Measurements from ENCODE around the gene IL1RAPL1.

Gene IL1RAPL1

DNA sequence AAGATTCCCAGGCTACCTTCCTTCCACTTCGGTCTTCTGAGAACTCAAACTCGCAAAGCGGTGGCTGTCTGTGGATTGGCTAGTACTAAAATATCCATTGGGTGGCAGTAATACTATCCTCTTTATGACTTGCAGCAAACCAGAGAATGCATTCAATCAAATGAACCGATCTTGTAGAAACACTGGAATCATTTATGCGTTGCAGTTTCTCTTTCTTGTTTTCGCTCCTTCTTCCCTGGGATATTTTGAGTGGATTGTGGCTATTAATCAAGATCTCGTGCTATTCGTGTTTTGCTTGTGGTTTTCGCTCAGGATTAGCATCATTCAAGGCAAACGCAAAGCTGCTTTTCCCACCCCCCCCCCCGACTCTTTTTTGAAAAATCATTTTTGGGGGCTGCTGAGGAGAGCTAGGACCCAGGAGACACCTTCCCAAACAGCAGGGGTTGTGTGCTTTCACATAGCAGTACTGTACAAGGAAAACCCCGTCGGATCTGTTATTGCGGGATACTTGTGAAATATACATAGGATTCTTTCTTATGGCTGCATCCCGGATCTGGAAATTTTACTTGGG is at the start of gene IL1RAPL1:
Gene IL1RAPL1 (plus strand): TSS at position 466 of the 571 bp plus-strand sequence.
- peak in 38 of 56 donors; percentile 0 to 59 (median 12) for DNase-seq

DNA sequence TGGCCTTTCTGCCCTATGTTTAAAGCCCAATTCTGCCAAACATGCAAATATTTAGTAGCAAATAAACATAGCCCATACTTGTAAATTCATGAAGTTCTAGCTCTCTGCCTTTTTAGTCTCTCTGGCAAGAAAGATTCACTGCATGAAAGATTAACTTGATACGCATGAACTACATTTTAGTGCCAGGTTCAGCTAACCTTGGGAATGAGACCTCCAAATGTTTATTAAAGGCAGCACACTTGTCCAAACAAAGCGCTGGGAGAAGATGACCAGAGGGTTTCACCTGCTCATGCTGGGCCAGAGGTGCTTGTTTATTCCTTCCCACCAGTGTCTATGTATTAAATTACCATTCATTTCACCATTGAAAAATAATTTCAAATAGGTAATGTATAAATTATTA is 44.5 kb upstream of the IL1RAPL1 start:
- DNase-seq = no peak

DNA sequence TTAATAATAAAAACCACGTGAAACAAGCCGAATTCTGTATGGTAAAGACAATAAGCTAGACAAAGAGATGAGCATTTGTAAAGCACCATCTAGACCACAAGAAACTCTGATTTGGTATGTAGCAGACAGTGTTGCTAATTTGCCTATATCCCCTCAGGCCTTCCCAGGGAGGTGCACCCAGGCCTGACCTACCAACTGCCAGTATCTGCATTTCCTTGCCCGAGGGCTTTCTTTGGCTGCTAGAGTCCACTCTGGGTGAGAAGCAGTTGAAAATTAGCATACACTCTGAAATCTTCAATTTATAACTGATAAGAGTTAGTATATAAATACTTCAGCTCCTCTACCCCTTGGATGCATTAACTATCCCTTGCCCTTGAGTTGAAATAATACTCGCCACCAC is 37.4 kb upstream of the IL1RAPL1 start:
- no peak for DNase-seq

DNA sequence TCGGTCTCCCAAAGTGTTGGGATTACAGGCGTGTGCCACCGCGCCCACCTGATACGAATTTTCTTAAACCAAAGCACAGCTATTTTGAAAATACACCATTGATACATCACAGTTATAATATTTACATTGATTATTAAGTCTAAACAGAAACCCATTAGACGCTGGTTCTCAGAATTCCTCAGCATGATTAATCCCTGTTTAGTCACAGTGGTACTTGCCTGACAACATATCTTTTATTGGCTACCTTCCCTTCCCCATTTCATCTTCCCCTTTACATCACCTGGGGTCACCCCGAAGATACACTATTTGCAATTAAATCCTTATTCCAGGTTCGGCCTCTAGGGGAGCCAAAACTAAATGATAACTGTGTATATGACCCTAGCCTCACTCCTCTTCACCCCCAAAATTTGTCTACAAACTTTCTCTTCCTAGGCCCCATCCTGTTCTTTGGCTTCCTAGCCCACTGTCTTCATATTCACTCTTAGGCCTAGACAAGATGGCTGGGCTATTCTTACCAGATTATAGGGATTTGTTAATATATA is 36.8 kb upstream of the IL1RAPL1 start:
- DNase-seq = no peak

DNA sequence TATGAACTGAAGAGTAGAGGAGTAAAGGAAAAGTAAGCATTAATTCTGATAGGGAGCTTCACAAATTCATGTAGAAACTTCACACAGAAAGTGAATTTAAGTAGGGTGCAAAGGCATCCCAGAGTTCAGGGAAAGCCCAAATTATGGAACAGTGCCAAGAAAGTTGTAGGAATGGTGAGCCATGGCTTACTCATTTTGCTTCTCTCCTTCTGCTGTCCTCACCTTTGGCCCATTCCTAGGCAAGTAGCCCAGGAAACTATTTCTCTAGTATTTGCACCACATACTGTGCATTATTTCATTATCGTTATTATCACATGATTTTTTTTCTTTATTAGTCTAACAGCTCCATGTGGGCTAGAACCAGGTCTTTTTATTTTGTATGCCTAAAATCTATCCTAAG is 34.9 kb upstream of the IL1RAPL1 start:
- DNase-seq = no peak

DNA sequence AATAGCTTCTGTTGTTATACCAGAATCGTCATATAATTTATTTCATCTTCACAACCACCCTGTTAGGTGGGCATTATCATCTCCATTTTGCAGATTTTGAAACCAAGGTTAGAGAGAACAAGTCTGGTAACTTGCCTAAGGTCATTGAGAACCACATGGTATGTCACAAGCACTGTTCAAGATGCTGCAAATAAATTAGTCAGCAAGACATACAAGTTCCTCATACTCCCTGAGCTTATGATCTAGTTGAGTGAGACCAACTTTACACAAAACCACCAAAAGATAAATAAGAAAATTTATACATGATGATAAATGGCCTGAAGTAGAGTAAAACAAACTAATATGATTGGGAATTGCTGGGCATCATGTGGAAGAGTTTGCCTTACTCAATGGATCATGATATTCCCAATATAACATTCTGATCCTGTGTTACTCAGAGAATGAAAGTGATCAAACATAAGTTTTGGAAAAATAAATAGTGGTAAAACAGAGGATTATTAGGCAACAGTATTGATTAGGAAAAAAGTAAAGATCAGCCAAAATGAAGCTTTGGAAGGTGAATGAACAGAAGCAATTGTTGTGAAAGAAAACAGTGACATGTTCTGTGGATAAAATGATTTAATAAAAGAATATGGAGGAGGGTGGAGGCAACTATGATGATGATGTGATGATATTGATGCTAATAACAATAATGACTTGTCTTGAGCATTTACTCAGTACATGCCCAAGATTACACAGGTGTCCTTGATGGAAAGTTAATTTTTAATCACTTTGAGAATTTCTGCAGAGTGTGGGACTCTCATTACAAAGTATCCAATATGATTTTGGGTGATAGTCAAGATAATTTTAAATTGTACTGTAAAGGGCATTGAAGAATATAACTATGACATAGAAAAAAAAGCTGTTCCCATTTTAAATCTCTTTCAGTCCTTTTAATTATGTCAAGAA is 34.1 kb upstream of the IL1RAPL1 start:
- DNase-seq = no peak

DNA sequence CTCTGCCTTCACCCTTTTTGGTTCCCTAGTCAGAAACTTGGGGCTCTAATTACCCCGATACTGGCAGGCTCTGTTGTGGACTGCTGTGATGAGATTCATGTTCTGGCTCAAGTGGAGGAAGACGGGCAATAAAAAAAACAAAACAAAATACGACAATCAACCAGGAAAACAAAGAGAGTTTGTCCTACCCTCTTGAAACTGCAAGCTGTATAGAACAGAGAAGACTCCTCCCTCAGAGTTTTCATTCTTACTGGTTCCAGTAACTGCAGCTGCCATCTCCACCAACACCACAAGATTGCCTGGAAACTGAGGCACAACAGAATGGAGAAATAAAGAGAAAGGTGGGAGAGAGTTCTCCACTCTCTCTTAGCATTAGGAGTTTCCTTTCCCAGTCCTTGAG is 11.1 kb upstream of the IL1RAPL1 start:
- DNase-seq = no peak

DNA sequence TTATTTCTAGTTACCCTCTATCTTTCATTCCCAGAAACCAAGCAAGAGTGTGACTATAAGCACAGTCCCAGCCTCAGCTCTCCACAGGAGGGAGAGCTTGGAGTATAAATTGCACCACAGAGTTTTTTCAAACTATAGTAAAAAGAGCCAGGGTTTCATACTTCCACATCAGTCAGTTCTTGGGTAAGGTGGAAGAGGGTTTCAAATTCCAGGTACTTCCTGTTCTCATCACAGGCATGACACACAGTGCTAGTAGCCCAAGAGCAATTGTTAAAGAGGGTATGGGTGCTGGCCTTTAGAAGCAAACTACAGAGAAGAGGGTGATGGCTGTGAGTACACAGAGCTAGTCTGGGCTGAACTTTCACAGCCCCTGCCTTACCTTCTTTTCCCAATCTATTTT is 5.7 kb upstream of the IL1RAPL1 start:
- DNase-seq = no peak

DNA sequence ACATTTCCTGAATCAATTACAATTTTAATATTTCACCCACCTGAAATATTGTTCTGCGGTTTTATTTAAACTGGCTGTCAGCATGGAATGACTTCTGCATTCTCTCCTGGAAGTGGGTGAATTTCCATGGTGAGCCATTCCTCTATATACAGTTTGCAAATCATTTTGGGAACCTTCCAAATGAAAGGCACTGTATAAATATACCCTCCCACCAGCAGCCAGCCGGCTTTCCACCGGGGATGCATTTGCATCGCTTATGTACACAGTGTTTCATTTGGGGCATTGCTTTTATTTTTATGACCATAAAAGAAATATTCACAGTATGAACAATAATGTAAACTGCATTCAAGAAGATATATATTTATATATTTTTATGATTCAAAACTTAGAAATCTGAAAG is 4.7 kb upstream of the IL1RAPL1 start:
- peak in 7 of 56 donors; percentile 0 to 13 (median 2) for DNase-seq

DNA sequence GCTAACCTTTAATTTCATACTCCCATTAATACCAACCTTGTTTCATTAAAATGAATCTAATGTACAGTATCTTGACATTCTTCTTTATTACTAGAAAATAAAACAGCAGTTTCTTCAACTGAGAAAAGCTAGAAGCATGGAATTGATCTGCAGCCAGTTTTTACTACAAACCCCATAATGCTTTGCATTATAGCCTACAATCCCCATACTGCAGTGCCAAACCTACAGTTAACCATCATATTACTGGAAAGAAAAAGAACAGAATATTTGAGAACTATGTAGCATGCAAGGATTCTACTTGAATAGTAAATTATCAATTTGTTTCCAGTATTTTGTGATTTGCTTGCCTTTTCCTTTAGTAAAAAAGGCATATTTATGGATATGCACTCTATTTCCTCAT is 3.2 kb upstream of the IL1RAPL1 start:
- DNase-seq = no peak

DNA sequence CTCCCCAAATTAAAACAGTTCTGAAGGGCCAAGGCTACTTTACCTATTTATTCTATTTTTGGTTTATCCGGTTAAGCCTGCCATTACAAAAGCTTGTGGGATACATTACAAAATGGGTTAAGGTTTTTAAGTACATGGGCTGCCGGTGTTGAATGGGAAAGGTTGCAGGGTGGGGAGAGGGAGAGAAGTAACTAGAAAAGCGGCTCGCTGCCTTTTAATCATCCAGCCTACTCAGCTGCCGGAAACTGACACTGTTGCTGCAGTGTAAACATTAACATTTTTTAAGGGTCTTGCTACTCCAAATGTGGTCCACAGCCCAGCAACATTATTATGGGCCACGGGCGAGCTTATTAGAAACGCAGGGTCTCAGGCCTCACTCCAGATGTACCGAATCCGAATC is 1.5 kb upstream of the IL1RAPL1 start:
- peak in 1 of 56 donors; percentile 1 for DNase-seq

DNA sequence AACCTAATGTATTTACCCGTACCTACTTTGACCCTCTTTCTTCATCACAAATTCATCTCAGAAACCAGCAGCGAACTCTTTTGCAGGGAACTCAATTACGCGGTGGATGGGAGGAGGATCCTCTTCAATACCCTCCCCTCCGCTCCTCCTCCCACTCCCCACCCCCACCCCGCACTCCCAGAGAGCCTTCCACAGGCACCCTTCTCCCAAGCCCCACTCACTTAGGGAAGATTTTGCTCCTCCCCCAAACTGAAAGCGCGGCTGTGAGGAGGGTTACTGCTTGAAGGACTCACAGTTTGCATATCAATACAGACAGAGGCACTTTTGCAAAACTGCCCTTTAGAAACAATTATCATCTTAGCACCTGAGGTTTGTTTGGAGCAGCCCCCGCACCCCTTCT is 960 bp upstream of the IL1RAPL1 start:
- DNase-seq = peak in 34 of 56 donors; percentile 0 to 43 (median 10)

DNA sequence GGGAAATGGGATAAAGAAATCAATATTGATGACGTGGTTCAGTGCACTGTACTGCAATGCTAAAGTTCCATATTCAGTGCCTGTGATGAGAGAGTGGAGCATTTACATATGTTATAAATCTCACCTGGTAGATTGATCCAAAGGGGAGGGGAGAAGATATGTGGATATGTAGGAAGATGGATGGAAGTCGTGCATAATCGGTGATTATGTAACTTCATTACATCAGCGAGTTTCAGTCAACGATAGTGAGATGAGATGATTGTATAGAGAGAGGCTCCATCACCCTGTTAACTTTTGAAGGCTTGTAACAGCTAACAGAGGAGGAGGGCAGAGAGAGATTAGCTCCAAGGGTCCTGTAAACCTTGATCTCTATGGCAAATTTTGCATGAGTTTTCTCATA is 1.8 kb downstream of the IL1RAPL1 start:
- no peak for DNase-seq

DNA sequence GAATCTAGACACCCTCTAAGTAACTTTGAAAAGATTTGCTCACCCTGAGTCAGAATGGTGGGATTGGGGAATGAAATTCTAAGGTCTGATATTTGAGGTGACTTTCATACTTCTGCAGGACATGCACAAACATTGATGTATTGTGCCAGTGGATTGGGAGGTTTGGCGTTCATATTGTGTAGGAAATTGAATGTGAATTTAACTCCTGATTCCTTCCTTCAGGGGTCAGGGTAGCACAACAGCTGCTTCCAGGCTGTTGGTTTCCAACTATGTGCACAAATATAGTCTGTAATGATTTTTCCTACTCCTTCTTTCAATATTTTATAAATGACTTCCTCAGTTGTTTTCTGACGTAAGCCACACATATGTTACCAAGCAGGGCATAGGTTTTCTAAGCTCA is 3.1 kb downstream of the IL1RAPL1 start:
- DNase-seq = peak in 1 of 56 donors; percentile 20

DNA sequence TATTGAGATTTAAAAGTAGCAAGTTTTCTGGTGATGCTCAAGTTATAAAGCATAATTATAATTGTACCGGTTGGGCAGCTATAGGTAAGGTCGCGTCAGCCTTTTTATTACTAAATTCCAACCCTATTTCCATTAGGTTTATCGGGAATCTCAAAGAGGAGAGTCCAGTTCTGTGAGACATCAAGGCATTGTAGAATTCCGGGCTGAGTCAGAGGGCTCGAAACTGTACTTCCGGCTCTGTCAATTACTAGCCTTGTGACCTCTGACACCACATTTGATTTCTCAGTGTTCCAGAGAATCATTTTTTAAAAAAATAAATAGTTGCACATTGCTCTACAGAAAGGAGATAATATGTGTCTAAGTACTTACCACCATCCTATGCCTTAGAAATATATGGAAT is 4.3 kb downstream of the IL1RAPL1 start:
- DNase-seq = peak in 2 of 56 donors; percentile 0

DNA sequence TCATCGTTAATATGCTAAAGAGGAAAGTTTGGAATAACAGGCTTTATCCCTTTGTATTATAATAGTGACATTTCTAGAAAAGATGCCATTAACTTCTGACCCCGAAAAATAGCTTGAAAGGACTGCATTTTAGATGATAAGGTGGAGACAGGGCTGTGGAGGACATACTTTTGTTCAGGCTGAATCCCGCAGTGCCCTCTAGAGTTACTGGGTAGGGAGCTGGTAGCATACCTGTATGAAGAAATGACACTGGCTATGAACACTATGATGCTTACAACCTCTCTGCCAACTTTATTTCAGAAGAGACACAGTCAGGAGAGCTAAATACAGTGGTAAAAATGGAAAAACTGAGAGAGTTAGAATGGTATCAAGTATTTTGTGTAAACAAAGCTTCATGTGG is 8.1 kb downstream of the IL1RAPL1 start:
- no peak for DNase-seq

DNA sequence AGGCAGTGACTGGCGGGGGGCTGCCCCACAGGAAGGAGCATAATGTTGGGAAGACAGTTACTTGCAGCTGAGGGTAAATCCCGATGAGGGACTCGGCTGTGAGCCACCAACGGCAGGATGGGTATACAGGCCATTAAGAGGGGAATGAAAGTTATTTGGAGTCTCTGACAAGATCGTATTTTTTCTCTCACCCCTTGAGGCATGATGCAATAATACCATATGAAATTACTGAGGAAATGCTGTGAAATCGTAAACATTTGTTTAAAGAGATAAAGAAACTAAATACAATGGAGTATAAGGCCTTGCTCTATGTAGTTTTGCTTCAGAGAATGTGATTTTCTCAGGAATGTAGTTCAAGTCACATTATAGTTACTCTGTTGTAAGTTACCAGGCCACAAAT is 12.7 kb downstream of the IL1RAPL1 start:
- DNase-seq = no peak

DNA sequence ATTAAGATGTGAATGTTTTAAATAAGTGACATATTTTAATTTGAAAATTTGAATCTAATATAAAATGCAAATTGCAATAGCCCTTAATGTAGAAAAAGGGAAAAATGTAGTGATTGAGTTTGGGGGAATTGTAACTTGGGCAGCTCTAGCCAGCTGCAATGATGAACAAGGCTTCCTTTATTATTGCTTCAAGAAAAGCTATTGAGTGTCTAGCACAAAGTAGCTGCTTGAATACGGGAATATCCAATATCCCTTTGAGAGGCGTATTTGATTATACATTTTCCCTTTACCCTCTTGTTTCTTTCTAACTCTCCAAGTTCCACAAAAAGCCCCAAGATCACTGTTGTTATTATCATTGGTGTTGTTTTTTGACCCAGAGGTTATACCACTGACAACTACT is 21.8 kb downstream of the IL1RAPL1 start:
- DNase-seq = no peak

DNA sequence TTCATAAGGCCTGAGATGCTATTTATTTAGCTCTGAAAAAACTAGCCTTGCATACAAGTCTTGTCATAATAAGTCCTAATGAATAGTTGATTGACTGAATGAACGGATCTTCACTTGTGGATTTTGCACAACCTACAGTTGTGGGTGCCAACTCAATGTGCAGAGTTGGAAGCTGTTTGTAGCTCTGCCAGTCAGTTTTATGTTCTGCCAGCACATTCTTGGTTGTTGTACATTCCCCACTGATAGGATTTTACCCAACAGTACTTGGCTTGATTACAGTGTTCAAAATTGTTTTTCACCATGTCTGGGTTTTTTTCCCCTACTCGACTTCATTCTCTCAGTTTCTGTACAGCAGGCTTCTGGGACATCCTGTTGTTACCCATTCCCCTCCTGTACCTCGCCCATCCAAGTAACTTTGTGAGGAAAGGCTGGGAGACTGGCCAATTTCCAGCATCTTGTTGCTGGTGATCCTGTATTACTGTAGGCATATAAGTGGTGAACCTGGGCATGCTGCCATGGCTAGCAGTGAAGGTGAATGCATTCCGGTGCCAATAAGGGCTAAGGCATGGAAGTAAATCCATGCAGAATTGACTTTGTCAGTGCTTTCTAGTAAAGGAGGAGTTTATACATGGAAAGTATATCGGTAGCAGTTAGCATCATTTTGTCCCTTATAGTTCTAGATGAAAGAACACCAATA is 22.8 kb downstream of the IL1RAPL1 start:
- DNase-seq = peak in 1 of 56 donors; percentile 6

DNA sequence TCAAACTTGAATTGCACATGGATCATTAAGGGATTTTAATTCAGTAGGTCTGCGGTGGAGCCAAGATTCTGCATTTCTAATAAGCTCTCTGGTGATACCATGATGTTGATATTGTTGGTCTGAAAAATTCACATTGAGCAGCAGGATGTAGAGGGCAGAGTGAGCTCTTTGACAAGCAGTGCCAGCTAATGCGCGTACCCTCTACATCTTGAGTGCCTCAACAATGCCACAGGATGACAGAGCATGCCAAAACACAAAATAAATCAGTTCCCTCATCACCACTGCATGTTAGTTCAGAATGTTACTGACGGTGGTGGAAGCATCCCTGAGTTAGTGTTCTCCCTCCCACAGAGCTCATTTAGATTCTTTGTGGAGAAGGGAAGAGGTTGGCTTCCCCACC is 23.5 kb downstream of the IL1RAPL1 start:
- DNase-seq = no peak

DNA sequence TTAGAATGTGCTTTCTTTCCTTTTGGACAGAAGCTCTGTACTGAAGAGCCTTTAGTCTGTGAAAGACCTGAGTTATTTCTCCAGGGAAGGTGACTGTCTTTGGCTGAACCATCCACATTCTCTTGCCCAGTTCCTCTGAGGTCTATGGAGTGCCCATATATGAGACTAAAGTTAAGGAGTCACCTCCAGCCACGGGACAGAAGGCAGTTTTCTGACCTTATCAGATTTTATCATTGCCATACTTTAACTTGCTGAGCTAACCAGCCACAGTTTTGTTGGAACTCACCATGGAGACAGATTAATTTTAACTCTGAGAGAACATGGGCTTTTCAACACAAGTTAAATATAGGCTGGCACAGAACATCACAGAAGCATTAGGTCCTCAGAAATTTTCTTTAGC is 26.3 kb downstream of the IL1RAPL1 start:
- DNase-seq = no peak

DNA sequence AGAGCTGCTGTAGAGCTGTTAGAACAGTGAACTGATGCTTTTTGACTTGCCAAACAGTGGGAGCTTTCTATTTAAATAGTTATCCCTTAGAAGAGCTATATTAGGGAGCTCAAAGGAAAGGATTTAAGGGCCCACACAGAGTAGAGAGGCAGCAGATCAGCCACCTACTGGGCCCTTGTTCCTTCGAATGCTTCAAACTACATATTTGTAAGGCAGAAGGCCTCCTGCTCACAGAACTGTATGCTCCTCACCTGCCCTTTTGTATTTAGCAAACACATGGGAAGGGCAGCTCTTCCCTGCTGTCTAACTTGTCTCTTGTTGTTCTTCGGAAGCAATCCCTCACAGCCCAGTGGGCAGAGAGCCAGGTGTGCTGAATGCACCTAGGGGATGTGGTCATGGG is 38.0 kb downstream of the IL1RAPL1 start:
- no peak for DNase-seq
